ENCODE measurements around the gene ANKRD55.

The ANKRD55 gene

DNA sequence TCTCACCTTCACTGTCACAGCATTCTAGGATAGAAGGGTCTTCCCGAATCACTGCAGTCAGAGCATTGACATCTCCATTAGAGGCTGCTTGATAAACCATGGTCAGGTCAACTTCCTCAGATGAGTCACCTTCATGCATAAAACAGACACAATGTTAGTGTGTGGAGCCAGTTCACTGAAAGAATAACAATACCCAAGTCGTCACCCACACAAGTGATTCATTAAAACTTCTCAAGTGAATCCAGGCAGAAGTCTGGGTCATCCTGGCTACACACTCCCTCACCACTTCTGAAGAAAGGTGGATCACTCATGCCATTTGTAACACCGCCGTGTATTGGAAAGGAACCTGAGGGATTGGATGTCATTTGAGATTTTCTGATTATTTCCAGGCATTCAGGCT is 49.6 kb downstream of the ANKRD55 start:
- in situ Hi-C loops (cut with HindIII; ENCODE audit: low sequenced_read_pairs), result no loop called here
- DNase-seq (ENCODE audit: low read depth, low spot score), result peak; percentile 91
- no peak overlapping the region for H3K4me3 ChIP-seq (ENCODE audit: low read depth, low read length)
- TF ChIP-seq, protein P1, sequence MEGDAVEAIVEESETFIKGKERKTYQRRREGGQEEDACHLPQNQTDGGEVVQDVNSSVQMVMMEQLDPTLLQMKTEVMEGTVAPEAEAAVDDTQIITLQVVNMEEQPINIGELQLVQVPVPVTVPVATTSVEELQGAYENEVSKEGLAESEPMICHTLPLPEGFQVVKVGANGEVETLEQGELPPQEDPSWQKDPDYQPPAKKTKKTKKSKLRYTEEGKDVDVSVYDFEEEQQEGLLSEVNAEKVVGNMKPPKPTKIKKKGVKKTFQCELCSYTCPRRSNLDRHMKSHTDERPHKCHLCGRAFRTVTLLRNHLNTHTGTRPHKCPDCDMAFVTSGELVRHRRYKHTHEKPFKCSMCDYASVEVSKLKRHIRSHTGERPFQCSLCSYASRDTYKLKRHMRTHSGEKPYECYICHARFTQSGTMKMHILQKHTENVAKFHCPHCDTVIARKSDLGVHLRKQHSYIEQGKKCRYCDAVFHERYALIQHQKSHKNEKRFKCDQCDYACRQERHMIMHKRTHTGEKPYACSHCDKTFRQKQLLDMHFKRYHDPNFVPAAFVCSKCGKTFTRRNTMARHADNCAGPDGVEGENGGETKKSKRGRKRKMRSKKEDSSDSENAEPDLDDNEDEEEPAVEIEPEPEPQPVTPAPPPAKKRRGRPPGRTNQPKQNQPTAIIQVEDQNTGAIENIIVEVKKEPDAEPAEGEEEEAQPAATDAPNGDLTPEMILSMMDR (IDR thresholded peaks at IDR 0.05; ENCODE audit: low read depth, low read length), result no peak

DNA sequence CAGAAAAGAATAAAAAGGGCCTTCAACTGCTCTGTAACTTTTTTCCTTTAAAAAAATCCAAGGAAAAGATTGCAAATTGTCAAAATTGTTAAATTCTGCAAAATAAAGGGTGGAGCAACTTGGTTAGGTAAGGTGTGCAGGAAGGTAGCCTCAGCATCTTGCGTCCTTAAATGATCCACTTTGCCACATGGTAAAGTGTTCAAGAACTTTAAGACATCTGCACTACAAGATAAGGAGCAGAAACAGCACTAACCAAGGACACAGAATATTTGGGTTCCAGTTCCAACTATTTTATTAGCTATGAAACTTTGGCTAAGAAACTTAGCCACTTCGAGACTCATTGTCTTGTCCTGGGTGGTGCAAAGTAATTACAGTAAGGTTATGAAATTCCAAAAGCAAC is 53.7 kb downstream of the ANKRD55 start:
- DNase-seq (ENCODE audit: low read depth, low spot score), result no peak
- no peak overlapping the region for H3K4me3 ChIP-seq (ENCODE audit: low read depth, low read length)
- in situ Hi-C loops (cut with HindIII; ENCODE audit: low sequenced_read_pairs), result no loop called here
- TF ChIP-seq, protein P1 (IDR thresholded peaks at IDR 0.05; ENCODE audit: low read depth, low read length), result no peak

DNA sequence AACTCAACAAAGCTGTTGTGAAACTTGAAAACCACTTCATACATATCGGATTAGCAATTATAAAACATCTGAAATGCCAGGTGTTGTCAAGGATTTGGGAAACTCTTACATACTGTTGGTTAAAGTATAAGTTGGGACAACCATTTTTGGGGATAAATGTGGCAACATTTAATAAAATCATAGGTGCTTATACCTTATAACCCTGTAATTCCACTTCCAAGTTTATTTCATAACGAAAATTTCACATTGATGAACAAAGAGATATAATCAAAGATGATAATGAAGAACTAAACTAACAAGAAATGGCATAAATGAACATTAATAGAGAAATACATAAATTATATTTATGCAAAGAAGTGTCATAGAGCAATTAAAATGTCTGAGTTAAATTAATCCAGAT is 54.3 kb downstream of the ANKRD55 start:
- no peak overlapping the region for H3K4me3 ChIP-seq (ENCODE audit: low read depth, low read length)
- in situ Hi-C loops (cut with HindIII; ENCODE audit: low sequenced_read_pairs), result no loop called here
- TF ChIP-seq, protein P1 (IDR thresholded peaks at IDR 0.05; ENCODE audit: low read depth, low read length), result no peak

DNA sequence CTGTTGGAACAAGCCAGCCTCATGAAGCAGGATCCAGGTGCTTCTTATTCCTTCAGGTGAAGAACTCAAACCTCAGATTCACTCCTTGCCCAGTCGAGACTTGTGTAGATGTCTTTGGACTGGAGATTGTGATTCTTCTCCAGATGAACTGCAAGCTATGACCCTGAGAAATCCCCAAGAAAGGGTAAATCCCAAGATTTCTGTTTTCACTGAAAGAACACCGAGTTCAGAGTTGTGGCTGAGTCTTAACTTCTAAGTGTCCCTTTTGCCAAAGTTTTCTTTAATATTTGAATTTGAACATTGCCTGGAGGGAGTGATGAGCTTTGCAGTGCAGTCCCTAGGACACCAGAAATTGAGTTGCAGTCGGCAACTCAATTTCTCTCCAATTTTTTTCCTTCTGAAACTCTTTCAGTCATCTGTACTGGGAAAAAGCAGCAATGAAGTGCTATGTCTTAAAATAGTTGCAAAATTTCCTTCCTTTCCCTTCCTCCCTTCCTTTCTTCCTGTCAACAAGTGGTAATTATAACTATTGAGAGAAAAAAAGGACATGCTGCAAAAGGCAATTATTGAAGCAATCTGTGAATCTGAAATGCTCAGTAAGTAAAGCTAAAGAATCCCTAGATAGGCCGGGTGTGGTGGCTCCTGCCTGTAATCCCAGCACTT is 56.1 kb downstream of the ANKRD55 start:
- no peak overlapping the region for H3K4me3 ChIP-seq (ENCODE audit: low read depth, low read length)
- TF ChIP-seq, protein P1 (IDR thresholded peaks at IDR 0.05; ENCODE audit: low read depth, low read length), result no peak
- no peak for DNase-seq (ENCODE audit: low read depth, low spot score)
- in situ Hi-C loops (cut with HindIII; ENCODE audit: low sequenced_read_pairs), result no loop called here

More for the DNA sequence above, 54.3 kb downstream of the ANKRD55 start:
- DNase-seq (ENCODE audit: low read depth, low spot score), result no peak

DNA sequence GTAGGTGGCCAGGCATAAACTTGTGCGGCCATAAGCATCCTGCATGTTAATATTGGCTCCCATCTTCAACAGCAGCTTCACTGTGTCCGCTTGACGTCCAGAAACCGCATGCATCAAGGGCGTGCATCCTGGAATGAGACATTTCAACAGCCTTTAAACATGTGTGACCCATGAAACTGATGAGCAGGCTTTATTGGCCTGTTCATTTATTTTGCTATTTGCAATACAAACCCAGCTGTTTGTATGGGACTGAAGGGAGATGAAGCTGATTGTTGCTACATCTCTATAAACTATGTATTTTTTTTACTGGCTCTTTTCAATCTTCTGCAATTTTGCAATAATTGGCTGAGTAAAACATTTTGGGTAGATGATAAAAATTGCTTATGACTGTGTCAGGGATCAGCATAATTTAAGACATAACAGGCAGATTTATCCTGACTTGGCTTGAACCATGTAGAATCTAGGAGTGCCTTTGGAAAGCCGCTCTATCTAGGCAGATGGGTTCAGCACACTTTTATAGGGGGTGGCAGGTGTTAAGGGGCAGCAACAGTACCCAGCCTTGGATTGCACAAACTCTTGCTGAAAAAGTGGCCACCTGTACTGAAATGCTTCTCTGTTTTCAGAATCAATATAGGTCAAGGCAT is 56.9 kb downstream of the ANKRD55 start:
- no peak for DNase-seq (ENCODE audit: low read depth, low spot score)
- TF ChIP-seq, protein P1 (IDR thresholded peaks at IDR 0.05; ENCODE audit: low read depth, low read length), result no peak
- H3K4me3 ChIP-seq (ENCODE audit: low read depth, low read length), result no peak overlapping the region
- in situ Hi-C loops (cut with HindIII; ENCODE audit: low sequenced_read_pairs), result no loop called here

DNA sequence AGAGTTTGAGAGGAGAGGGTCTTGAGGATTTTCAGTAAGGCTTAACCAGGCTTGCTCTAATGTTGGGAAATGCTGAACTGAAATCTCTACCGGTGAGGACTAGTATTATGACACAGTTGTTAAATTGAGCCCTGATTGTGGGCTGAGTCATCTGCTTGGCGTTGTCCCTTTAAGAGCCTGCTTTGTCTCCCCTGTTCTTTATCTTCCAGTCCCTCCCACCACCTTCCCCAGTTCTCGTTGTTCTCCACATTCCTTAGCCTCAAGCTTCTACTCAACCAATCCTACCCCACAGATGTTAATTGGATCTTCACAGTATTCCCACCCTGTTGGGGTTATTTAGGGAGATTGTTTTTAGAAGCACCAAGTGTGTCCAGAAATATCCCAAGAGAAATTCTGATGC is 57.6 kb downstream of the ANKRD55 start:
- no peak overlapping the region for H3K4me3 ChIP-seq (ENCODE audit: low read depth, low read length)

More for the DNA sequence above, 57.6 kb downstream of the ANKRD55 start:
- TF ChIP-seq, protein P1 (IDR thresholded peaks at IDR 0.05; ENCODE audit: low read depth, low read length), result no peak
- DNase-seq (ENCODE audit: low read depth, low spot score), result peak; percentile 75
- in situ Hi-C loops (cut with HindIII; ENCODE audit: low sequenced_read_pairs), result no loop called here

All from astrocyte of the spinal cord (primary cell).